Activated CD4-positive, CD25-positive, alpha-beta regulatory T cell (primary cell): ENCODE measurements around the gene CCDC15.

Experiments used
- DNase-seq, 4 experiments: peaks; one replicate each; lab custom pipeline; 2025; lab: John Stamatoyannopoulos, UW

CCDC15 gene

DNA sequence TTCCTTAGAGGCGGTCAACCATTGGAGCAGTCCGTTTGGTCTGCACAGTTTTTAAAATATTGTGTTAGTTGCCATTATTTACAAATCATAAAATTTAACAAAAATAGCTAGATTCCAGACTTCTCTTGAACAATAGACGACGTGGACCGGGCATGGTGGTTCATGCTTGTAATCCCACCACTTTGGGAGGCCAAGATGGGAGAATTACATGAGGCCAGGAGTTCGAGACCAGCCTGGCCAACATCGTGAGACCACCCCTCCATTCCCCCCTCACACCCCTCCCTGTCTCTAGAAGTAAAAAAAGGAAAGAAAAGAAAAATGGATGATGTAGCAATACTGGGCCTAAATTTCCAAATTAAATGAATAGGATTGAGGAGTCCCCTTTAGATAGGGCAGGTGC, 110.1 kb downstream of the CCDC15 start:
- DNase-seq: no peak

GRCh38 chr11:125068368-125068767, 114.4 kb downstream of the CCDC15 start:
- DNase-seq: no peak

DNA sequence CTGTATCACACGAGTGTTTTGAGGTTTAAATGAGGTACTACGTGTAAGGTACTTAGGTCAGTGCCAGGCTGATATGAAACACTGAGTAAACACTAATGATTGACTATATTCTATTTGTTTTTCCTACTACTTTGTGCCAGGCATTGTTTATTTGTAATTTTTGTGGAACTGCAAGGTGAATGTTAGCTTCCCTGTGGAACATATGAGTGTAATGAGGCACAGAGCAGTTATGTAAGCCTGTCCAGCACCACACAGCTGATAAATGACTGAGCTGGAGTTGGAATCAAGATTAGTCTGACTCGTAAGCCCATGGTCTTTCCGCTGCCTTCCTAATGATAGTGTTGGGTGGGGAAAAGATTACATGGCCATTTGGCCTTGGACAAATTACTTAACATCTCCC, 115.0 kb downstream of the CCDC15 start:
- no peak for DNase-seq

DNA sequence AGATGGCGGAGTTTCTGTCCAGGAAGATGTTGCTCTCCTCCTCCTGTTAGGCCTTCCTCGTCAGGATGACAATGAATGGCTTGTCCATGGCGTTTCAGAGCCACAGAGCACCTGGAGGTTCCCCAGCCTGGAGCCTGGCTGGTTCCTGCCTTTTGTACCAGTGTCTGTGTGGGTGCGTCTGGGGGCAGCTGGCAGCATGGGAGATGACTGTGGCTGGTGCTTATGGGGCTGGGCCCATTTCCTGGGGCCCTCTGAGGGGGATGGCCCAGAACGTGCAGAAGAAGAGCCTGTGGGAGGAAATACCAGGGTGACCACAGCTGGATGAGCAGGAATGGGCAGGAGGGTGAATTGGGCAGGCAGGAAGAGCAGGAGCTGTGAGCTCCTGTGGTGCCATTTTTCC, 115.8 kb downstream of the CCDC15 start:
- no peak for DNase-seq

DNA sequence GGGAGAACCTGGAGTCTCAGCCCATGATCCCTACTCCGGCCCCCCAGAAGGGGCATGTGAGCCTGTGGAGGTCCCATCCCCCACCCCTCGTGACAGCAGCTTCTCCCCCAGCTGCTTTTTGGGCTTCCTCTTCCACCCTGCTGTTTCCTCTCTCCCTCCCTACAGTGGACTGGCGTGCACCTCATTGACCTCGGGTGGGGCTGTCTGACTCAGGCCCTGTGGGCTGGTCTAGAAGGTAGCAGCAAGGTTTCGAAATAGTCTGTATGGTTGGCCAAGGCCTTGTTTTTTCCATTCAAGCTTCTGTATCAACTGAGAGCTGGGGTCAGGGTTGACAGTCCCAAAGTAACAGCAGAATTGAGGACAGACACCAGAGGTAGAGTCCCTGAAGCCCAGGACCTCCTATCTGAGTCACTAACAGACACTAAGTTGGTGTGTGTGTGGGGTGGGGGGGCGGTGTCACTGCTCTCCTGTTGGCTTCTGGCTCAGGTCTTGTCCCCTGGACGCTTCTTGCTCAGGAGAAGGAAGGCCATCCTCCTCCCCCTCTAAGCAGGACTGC, 116.8 kb downstream of the CCDC15 start:
- DNase-seq: no peak

DNA sequence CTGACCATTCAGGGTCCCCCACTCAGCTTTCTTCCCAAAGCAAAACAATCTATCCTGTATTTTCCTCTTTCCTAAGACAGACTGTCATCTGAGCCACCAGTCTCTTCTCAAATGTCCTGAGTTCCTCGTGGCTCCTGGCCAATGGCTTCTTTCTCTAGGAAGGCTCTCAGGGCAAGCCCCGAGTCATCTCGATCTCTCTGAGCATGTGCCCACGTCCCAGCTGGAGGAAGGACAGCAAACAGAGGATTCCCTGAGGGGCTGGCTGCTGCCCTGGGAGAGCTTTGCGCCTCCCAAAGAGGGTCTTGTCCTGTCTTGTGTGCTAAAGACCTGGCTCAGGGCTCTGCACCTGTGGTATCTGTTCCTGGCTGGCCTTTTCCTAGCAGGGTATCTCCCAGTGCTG, 117.4 kb downstream of the CCDC15 start:
- no peak for DNase-seq

DNA sequence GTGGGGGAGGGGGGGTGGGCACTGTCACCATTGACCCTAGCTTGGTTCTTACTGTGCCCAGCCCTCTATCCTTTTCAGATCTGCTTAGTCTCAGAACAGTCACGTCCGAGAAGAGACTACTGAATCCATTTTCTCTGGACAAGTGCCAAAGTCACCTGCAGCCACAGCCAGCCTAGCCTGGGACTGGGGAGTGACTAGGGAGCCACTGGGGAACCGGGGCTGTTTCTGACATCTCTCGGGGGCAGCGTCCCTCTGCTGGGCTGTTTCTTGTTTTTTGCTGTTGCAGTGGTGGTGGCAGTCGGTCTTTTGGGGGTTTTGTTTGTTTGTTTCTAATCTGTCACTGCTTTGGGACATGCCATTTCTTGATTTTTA, 117.8 kb downstream of the CCDC15 start:
- no peak for DNase-seq

GRCh38 chr11:125072218-125072960, 118.4 kb downstream of the CCDC15 start:
- DNase-seq: no peak

DNA sequence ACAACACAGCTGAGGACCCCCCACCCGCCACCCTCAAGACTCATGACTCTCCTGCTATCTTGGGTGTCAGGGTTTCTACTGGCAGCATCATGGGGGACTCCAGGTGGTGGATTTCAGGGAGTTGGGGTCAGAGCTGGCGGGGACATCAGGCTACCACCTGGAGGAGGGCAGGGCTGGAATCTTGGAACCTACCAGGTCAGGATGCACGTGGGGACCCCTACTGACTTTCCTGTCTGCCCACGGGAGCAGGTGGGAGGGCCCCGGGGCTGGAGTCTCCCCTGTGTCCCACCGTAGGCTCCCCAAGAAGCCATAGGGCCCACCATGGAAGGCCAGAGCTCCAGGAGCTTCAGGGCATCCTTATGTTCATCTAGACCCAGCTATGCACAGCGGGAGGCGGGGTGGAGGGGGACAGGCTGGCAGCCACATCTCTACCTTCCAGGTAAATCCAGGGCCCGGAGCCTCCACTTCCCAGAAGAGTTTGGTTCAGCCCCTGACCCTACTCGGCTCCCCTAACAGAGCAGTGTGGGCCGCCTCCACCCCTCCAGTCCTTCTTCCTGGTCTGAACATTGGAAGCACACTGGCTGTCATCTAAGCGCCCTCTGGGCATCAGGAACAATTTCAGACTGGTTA, 119.1 kb downstream of the CCDC15 start:
- DNase-seq: no peak

DNA sequence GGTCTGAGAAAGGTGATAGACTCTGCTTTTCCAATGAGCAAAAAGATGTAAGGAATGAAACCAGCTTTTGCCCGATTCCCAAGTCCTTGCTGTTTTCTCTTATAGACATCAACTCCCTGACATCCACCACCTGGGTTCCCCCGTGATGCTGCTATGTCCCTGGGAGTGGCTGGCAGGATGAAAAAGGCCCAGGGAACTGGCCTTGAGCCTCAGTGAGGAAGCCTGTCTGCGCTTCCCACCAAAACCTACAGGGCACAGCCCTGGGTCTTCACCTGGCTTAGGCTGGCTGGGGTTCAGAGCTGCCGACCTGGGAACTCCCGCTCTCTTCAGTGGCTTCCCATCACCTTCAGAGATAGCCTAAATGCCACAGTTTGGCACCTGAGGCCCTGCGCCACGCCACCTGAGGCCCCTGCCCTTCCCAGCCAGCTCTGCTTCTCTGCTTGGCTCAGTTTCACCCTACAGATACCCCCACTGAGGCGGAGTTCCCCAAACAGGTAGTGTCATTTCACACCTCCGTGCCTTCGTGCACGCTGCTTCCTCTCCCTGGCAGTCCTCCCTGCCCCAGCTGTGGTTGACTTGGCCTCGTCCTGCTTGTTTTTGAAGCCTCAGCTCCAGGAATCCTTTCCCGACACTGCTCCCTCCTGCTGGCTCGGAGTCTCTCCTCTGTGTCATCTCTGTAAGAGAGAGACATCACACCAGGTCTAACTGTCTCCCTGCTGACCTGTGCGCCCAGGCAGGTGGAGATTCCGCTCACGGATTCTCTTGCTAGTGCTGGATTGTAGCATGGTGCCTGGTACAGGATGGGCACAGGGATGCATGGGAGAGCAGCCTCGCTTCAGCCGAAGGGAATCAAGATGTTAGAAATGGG, 119.8 kb downstream of the CCDC15 start:
- DNase-seq: no peak

GRCh38 chr11:125074511-125075241, 120.7 kb downstream of the CCDC15 start:
- no peak for DNase-seq

DNA sequence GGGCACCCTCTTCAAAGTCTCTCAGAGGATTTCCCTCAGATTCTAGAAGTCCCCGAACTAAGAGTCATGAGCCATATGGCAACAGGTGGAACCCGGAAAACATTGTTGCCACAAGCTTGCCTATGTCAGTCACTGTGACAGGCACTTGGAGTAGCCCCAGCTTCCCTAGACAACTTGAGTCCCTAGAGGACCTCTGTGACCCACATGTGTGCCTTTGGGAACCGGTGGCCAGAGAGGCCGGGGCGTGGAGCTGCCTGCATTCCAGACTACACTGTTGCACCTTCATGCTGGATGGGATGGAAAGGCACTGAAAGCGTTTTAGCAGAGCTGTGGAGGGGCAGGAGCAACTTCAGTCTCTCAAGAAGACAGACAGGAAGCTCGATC, 121.2 kb downstream of the CCDC15 start:
- DNase-seq: no peak

GRCh38 chr11:125075900-125076317, 121.9 kb downstream of the CCDC15 start:
- no peak for DNase-seq

GRCh38 chr11:125076378-125076945, 122.5 kb downstream of the CCDC15 start:
- DNase-seq: no peak

GRCh38 chr11:125078016-125078415, 124.0 kb downstream of the CCDC15 start:
- no peak for DNase-seq

DNA sequence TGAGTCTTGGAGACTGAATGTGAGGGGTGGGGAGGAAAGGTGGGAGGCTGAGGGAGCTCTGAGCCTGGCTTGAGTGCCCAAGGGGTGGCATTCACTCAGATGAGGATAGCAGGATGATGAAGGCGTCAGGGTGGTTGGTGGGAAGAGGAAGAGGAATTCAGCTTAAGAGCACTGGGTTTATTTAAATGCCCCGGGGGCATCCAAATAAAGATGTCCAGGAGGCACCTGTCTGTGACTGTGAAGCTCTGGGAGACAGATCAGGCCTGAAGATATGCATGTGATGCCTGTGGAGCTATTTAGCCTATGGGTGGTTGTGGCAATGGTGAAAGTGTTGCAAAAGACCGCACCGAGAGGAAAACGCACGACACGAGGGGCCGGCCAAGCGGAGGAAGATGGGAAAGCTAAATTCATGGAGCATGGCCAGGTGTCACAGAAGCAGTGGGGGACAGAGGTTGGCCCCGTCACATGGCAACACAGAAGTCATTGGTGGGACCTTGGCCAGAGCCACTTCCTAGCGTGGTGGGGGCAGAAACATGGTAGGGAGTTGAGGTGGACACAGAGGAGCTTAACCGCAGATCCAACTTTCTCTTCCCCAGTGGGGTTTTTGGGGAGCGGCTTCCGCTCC, 124.6 kb downstream of the CCDC15 start:
- no peak for DNase-seq

- DNase-seq: no peak
Measured at GRCh38 chr11:125079151-125079877, 125.3 kb downstream of the CCDC15 start.

DNA sequence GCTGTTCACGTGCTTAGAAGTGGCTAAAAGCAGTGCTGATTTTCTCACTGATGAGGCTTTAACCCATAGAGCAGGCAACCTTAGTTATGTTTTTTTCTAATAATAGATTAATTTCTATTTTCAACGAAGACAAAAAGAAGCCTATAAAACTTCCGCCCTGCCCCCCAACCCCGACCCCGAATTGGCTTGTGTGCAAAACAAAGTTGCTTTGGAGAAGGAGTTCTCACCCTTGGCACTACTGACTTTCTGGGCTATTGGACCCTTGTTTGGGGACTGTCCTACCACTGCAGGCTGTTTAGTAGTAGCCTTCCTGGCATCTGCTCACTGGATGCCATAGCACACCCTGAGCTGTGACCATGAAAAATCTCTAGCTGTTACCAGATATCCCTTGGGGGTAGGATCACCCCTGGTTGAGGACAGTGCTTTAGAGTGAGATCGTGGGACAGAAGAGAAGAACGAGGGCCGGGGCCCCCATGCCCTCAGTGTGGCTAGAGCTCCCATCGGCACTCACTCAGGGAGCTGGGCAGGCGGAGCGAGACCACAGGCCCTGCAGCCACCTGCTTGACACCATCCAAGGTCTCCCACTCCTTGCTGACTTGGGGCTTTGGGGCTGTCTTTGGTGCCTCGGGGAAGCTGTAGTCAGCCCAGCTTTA, 126.0 kb downstream of the CCDC15 start:
- no peak for DNase-seq

- DNase-seq: no peak
Measured at GRCh38 chr11:125080531-125080911, 126.5 kb downstream of the CCDC15 start.
